Measurements from ENCODE around the gene CAMSAP1.

Gene CAMSAP1

GRCh38 chr9:135815413-135815812 is 91.9 kb downstream of the CAMSAP1 start:
- no peak for DNase-seq (ENCODE audit: low read depth in 3 of 3)

GRCh38 chr9:135814421-135815095 is 92.8 kb downstream of the CAMSAP1 start:
- no peak for DNase-seq (ENCODE audit: low read depth in 3 of 3)

GRCh38 chr9:135813671-135814290 is 93.6 kb downstream of the CAMSAP1 start:
- DNase-seq (ENCODE audit: low read depth in 3 of 3), result no peak

GRCh38 chr9:135812961-135813360 is 94.4 kb downstream of the CAMSAP1 start:
- no peak for DNase-seq (ENCODE audit: low read depth in 3 of 3)

- no peak for DNase-seq (ENCODE audit: low read depth in 3 of 3)
Measured at GRCh38 chr9:135811801-135812200, 95.5 kb downstream of the CAMSAP1 start.

GRCh38 chr9:135810806-135811575 is 96.4 kb downstream of the CAMSAP1 start:
- no peak for DNase-seq (ENCODE audit: low read depth in 3 of 3)

- no peak for DNase-seq (ENCODE audit: low read depth in 3 of 3)
Measured at GRCh38 chr9:135809166-135809565, 98.2 kb downstream of the CAMSAP1 start.

- no peak for DNase-seq (ENCODE audit: low read depth in 3 of 3)
Measured at GRCh38 chr9:135805422-135806022, 101.8 kb downstream of the CAMSAP1 start.

- no peak for DNase-seq (ENCODE audit: low read depth in 3 of 3)
Measured at GRCh38 chr9:135804581-135805421, 102.5 kb downstream of the CAMSAP1 start.

- no peak for DNase-seq (ENCODE audit: low read depth in 3 of 3)
Measured at GRCh38 chr9:135803441-135803840, 103.9 kb downstream of the CAMSAP1 start.

GRCh38 chr9:135802876-135803419 is 104.4 kb downstream of the CAMSAP1 start:
- no peak for DNase-seq (ENCODE audit: low read depth in 3 of 3)

- no peak for DNase-seq (ENCODE audit: low read depth in 3 of 3)
Measured at GRCh38 chr9:135801070-135801469, 106.3 kb downstream of the CAMSAP1 start.

GRCh38 chr9:135799261-135799660 is 108.1 kb downstream of the CAMSAP1 start:
- DNase-seq (ENCODE audit: low read depth in 3 of 3), result no peak

- no peak for DNase-seq (ENCODE audit: low read depth in 3 of 3)
Measured at GRCh38 chr9:135798263-135798585, 109.1 kb downstream of the CAMSAP1 start.

GRCh38 chr9:135797507-135798262 is 109.7 kb downstream of the CAMSAP1 start:
- peak in 1 of 3 experiments; percentile 5 for DNase-seq (ENCODE audit: low read depth in 3 of 3)

- DNase-seq (ENCODE audit: low read depth in 3 of 3), result no peak
Measured at GRCh38 chr9:135796784-135797485, 110.4 kb downstream of the CAMSAP1 start.

GRCh38 chr9:135795391-135795790 is 112.0 kb downstream of the CAMSAP1 start:
- no peak for DNase-seq (ENCODE audit: low read depth in 3 of 3)

GRCh38 chr9:135794361-135794885 is 112.9 kb downstream of the CAMSAP1 start:
- DNase-seq (ENCODE audit: low read depth in 3 of 3), result no peak

GRCh38 chr9:135794057-135794335 is 113.3 kb downstream of the CAMSAP1 start:
- no peak for DNase-seq (ENCODE audit: low read depth in 3 of 3)

All from stimulated activated CD4-positive, alpha-beta T cell treated with anti-CD3 and anti-CD28 coated beads, TNF-alpha, amount 100 ng/mL, for 4 hours (primary cell).